PC-9 (cell line): Measurements from ENCODE around the gene ALG14. TPM values are rescaled to one million over a fixed set of nuclear protein-coding genes. Genes with fewer than 3 reads are reported as not detected.

Source experiments
- BruUV-seq: library from RNA; stranded (reverse); fragments of 400-500 nt; replicated peaks from 2 replicates; lab custom pipeline; 2021; lab: Mats Ljungman, UMichigan
- CTCF ChIA-PET: fragments of 300-600 bp; sonication (Branson Sonifier 250); formaldehyde crosslinking; loops from one replicate; lab custom pipeline; 2022; ENCODE audit warnings: antibody characterized with exemption; lab: Charles Lee
- POLR2A ChIA-PET: fragments of 300-600 bp; sonication (Branson Sonifier 250); formaldehyde crosslinking; loops from one replicate; lab custom pipeline; 2022; ENCODE audit warnings: antibody characterized with exemption; ENCODE audit not compliant: unreplicated experiment; lab: Charles Lee
- DNase-seq, 2 experiments: peaks; one replicate each; pipeline versions ENCODE4 v3.0.0 to v3.0.0-alpha.2; 2015 to 2022; ENCODE audit warnings: mixed read lengths in 1 of 2
- H2AFZ ChIP-seq: fragments of 200-600 bp; sonication (generic); 2 replicates; pipeline ENCODE4 v1.8.1; 2017; ENCODE audit warnings: antibody characterized with exemption
- H3F3A ChIP-seq: fragments of 200-600 bp; sonication (generic); 2 replicates; pipeline ENCODE4 v1.8.1; 2017; ENCODE audit warnings: antibody characterized with exemption, mild to moderate bottlenecking, low read depth; ENCODE audit not compliant: insufficient read depth
- H3K27ac ChIP-seq: fragments of 200-600 bp; sonication (generic); 2 replicates; pipeline ENCODE4 v1.6.1; 2016; ENCODE audit warnings: mixed run types
- H3K27me3 ChIP-seq: fragments of 200-600 bp; sonication (generic); 2 replicates; pipeline ENCODE4 v1.6.1; 2016; ENCODE audit warnings: low read depth, mixed run types; ENCODE audit not compliant: insufficient read depth
- H3K36me3 ChIP-seq: fragments of 200-600 bp; sonication (generic); 2 replicates; pipeline ENCODE4 v1.6.1; 2016; ENCODE audit warnings: low read depth, mixed run types
- H3K4me1 ChIP-seq: fragments of 200-600 bp; sonication (generic); replicated peaks from 2 replicates; pipeline ENCODE4 v1.6.1; 2016; ENCODE audit warnings: mixed run types; ENCODE audit not compliant: insufficient read depth
- H3K4me2 ChIP-seq: fragments of 200-600 bp; sonication (generic); 2 replicates; pipeline ENCODE4 v1.6.1; 2017; ENCODE audit warnings: mixed run types
- H3K4me3 ChIP-seq: fragments of 200-600 bp; sonication (generic); 2 replicates; pipeline ENCODE4 v1.6.1; 2016; ENCODE audit warnings: mixed run types
- H3K79me2 ChIP-seq: fragments of 200-600 bp; sonication (generic); 2 replicates; pipeline ENCODE4 v1.6.1; 2017; ENCODE audit warnings: low read depth, mixed run types
- H3K9me2 ChIP-seq: fragments of 200-600 bp; sonication (generic); 2 replicates; pipeline ENCODE4 v1.8.1; 2017; ENCODE audit warnings: mild to moderate bottlenecking; ENCODE audit not compliant: insufficient read depth
- H3K9me3 ChIP-seq: fragments of 200-600 bp; sonication (generic); 2 replicates; pipeline ENCODE4 v1.8.1; 2016; ENCODE audit warnings: low read depth; ENCODE audit not compliant: insufficient read depth
- H4K20me1 ChIP-seq: fragments of 200-600 bp; sonication (generic); 2 replicates; pipeline ENCODE4 v1.8.1; 2017; ENCODE audit not compliant: insufficient read depth
- EZH2 ChIP-seq: fragments of 200-600 bp; sonication (generic); IDR thresholded peaks from 2 replicates; pipeline ENCODE4 v1.8.0; 2017; ENCODE audit warnings: antibody characterized with exemption, low read depth
- intact Hi-C: fragments of 100-400 bp; cut with micrococcal nuclease; formaldehyde crosslinking; loops from one replicate; pipeline ENCODE4 v1.10.0; 2022; ENCODE audit not compliant: unreplicated experiment
- total RNA-seq: library from RNA; stranded (reverse); gene quantifications from 2 replicates; pipeline ENCODE4 v1.2.3, GENCODE V29; 2021
- TF ChIP-seq, protein P1 (sequence below): fragments of 200-600 bp; sonication (generic); conservative IDR thresholded peaks from 2 replicates; pipeline ENCODE4 v1.6.1; 2017; ENCODE audit warnings: mixed run types, antibody characterized with exemption, mild to moderate bottlenecking, moderate library complexity

ALG14 gene
- total RNA-seq, 1 experiment from 2014 or later = 8.6 TPM

DNA sequence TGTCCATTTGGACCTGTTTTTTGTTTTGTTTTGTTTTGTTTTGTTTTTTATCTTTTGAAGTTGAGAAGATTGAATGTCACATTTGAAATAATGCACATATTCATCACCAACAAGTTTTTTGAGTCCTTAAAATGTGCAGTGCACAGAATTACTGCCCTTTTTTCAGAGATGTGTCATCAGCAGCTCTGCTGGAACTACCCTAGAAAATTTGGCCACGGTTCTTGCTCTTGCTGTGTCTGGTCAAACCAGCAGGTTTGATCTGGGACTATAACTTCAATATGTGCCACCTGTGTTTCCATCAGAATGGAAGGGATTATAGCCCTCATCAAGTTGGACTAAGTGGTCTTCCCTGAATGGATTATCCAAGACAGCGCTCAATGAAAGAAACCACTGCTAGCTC, 121.7 kb downstream of the ALG14 start:
- no peaks in the 10 kb centered on the region for H3K9me2 ChIP-seq
- H3F3A ChIP-seq = peaks cover 8% of the 10 kb centered on the region; the same call in 1 of the 2 replicates
- TF ChIP-seq EZH2 = no peak
- TF ChIP-seq, protein P1, sequence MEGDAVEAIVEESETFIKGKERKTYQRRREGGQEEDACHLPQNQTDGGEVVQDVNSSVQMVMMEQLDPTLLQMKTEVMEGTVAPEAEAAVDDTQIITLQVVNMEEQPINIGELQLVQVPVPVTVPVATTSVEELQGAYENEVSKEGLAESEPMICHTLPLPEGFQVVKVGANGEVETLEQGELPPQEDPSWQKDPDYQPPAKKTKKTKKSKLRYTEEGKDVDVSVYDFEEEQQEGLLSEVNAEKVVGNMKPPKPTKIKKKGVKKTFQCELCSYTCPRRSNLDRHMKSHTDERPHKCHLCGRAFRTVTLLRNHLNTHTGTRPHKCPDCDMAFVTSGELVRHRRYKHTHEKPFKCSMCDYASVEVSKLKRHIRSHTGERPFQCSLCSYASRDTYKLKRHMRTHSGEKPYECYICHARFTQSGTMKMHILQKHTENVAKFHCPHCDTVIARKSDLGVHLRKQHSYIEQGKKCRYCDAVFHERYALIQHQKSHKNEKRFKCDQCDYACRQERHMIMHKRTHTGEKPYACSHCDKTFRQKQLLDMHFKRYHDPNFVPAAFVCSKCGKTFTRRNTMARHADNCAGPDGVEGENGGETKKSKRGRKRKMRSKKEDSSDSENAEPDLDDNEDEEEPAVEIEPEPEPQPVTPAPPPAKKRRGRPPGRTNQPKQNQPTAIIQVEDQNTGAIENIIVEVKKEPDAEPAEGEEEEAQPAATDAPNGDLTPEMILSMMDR = no peak
- no peaks in the 10 kb centered on the region for H3K36me3 ChIP-seq
- H3K27ac ChIP-seq = no peak overlapping the region
- no peaks in the 10 kb centered on the region for H3K27me3 ChIP-seq
- intact Hi-C loops = no loop called here
- H3K4me2 ChIP-seq = no peak overlapping the region
- ChIA-PET POLR2A (no interaction called here), CTCF (interaction anchor here (0.8 kb wide), 1 partner anchor 437 kb away, joined by 3 read pairs; no protein-coding TSS in a partner anchor)
- BruUV-seq = no TSS peak
- DNase-seq = no peak
- peaks cover 29% of the 10 kb centered on the region for H3K4me1 ChIP-seq
- no peak overlapping the region for H3K4me3 ChIP-seq
- no peaks in the 10 kb centered on the region for H3K9me3 ChIP-seq
- no peaks in the 10 kb centered on the region for H3K79me2 ChIP-seq
- no peaks in the 10 kb centered on the region for H4K20me1 ChIP-seq
- no peak overlapping the region for H2AFZ ChIP-seq

DNA sequence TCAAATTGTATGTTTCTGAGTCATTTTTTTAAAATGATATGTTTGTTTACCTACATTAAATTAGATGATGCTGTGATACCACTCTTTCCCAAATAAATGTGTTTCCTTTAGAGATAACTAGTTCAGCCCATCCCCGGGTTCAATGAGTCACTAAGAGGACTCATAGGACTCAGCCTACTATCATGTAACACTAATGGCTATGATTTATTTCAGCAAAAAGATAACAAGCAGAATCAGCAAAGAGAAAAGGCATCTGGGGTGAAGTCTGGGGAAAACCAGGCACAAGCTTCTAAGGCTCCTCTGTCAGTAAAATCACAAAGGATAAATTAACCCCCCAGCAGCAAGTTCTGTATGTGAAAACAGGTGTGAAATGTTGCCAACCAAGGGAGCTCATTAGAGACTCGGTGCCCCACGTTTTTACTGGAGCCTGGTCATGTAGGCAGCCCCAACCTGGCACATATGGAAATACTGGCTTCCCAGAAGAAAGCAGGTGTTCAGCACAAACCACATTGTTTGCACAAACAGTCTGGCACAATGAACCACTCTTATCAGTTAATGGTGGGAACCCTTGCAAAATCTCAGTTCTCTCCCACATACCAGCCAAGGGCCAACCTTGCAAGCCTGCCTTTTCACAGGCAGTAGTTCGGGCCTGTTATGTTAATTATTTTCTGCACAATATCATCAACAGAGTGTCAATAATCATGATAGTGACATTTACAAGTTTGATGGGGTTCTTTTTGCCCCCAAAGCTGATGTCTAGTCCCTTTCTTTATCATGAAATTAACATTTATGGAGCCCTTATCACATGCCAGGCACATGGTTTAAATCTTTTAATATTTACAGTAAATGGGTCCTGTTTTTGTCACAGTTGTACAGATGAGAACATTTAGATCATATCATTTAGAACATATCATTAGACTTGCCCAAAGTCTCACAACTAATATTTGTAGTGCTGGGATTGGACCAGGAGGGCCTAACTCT, 122.8 kb downstream of the ALG14 start:
- H3K9me3 ChIP-seq = no peaks in the 10 kb centered on the region
- peak overlapping the region; percentile 32 for H3K27ac ChIP-seq
- TF ChIP-seq EZH2 = no peak
- TF ChIP-seq, protein P1 = no peak
- peaks cover 29% of the 10 kb centered on the region for H3K4me1 ChIP-seq
- intact Hi-C loops = no loop called here
- ChIA-PET POLR2A (interaction anchor here (0.6 kb wide), 1 partner anchor 13 kb away, joined by 11 read pairs; no protein-coding TSS in a partner anchor), CTCF (no interaction called here)
- no peaks in the 10 kb centered on the region for H3K36me3 ChIP-seq
- H3K4me2 ChIP-seq = peak overlapping the region; percentile 23
- no peaks in the 10 kb centered on the region for H3K27me3 ChIP-seq
- no peak overlapping the region for H3K4me3 ChIP-seq
- H2AFZ ChIP-seq = no peak overlapping the region
- H3K9me2 ChIP-seq = no peaks in the 10 kb centered on the region
- no peaks in the 10 kb centered on the region for H3K79me2 ChIP-seq
- no peaks in the 10 kb centered on the region for H4K20me1 ChIP-seq
- no TSS peak for BruUV-seq
- H3F3A ChIP-seq = peaks cover 8% of the 10 kb centered on the region; the same call in 1 of the 2 replicates
- peak; percentile 20 to 91 for DNase-seq

DNA sequence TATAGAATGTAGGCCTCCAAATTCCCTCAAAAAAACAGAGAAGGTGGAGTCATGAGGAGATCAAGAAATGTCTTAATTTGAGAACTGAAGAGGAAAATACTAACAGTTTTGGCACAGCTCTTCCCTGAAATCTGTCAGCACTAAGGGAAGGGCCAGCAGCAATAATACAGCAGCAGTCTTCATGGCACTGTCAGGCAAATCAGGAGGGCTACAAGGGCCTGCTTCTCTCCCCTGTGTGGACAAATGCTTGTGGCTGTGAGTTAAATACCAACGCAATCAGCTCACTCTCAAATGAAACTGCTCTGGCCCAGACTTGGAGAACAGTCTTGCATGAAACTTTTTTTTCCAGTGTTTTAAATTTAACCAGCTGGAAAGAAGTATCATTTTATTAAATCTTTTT, 125.3 kb downstream of the ALG14 start:
- no peak overlapping the region for H2AFZ ChIP-seq
- H3F3A ChIP-seq = peaks cover 8% of the 10 kb centered on the region; the same call in 1 of the 2 replicates
- ChIA-PET POLR2A (no interaction called here), CTCF (interaction anchor here (0.6 kb wide), 1 partner anchor 94 kb away, joined by 8 read pairs; no protein-coding TSS in a partner anchor)
- intact Hi-C loops = no loop called here
- no peaks in the 10 kb centered on the region for H3K9me2 ChIP-seq
- no peaks in the 10 kb centered on the region for H3K9me3 ChIP-seq
- H4K20me1 ChIP-seq = no peaks in the 10 kb centered on the region
- BruUV-seq = no TSS peak
- no peaks in the 10 kb centered on the region for H3K36me3 ChIP-seq
- DNase-seq = no peak
- no peaks in the 10 kb centered on the region for H3K27me3 ChIP-seq
- H3K4me2 ChIP-seq = no peak overlapping the region
- peaks cover 29% of the 10 kb centered on the region for H3K4me1 ChIP-seq
- H3K4me3 ChIP-seq = no peak overlapping the region
- no peak overlapping the region for H3K27ac ChIP-seq
- TF ChIP-seq EZH2 = no peak
- TF ChIP-seq, protein P1 = no peak
- no peaks in the 10 kb centered on the region for H3K79me2 ChIP-seq
